Measurements from ENCODE around the gene RSPO1.

- TF ChIP-seq CTCF (IDR thresholded peaks at IDR 0.05; ENCODE audit: low read length) (no peak), EZH2 (IDR thresholded peaks at IDR 0.05; ENCODE audit: borderline replicate concordance, low read length) (no peak)
These were observed 39.2 kb upstream of the RSPO1 start for GRCh38 chr1:37673920-37674319.

Measured in OCI-LY1 (cell line).